ENCODE measurements around the gene ATP8B3. TPM values are rescaled to one million over a fixed set of nuclear protein-coding genes. Genes with fewer than 3 reads are reported as not detected.

Gene ATP8B3
- total RNA-seq, 1 experiment from 2014 or later: 8.7 TPM

DNA sequence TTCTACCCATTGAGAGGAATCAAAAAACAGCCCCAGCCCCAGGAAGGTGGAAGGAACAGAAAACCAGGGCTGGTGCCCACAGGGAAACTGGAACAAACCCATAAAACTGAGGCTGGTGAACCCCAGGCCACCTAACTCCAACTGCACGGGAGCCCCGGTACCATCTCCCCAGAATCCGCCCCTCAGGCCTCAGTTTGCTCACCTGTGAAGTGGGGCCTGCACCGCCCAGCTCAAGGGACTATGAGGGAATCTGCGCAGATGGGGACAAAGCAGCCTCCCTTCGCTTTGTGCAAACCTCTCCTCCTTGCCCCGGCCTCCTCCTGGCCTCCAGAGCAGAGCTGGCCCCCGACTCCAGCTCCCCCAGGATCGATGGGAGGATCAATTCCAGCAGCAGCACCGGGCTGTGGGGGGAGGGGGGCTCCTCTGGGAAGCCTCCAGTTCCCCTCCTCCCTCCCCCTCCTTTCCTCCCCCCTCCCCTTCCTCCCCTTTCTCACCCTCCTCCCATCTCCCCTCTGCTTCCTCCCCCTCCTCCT is 67.9 kb downstream of the ATP8B3 start:
- no peak for DNase-seq (ENCODE audit: low spot score)
- intact Hi-C loops (cut with micrococcal nuclease; ENCODE audit: unreplicated experiment): no loop called here
- Histone ChIP-seq H3K27ac (ENCODE audit: low read depth, low read length, poor library complexity, severe bottlenecking) (no peak overlapping the region), H3K4me3 (ENCODE audit: low read depth, low read length, poor library complexity, severe bottlenecking) (no peak overlapping the region), H3K36me3 (ENCODE audit: insufficient read depth, low read length, poor library complexity, severe bottlenecking) (no peaks in the 10 kb centered on the region), H3K9me3 (ENCODE audit: low read depth, low read length, poor library complexity, severe bottlenecking) (no peaks in the 10 kb centered on the region), H3K4me1 (ENCODE audit: insufficient read depth, low read length, poor library complexity, severe bottlenecking) (peaks cover 10% of the 10 kb centered on the region), H3K27me3 (replicated peaks; ENCODE audit: insufficient read depth, low read depth, low read length, poor library complexity) (peaks cover 44% of the 10 kb centered on the region)
- BruUV-seq (replicated peaks): no TSS peak
- ChIA-PET CTCF (no interaction called here), POLR2A (ENCODE audit: low non-redundant PET) (no interaction called here)
- TF ChIP-seq EZH2 (IDR thresholded peaks at IDR 0.05; ENCODE audit: borderline replicate concordance, low read depth, low read length, poor library complexity, severe bottlenecking): no peak
- TF ChIP-seq, protein P1, sequence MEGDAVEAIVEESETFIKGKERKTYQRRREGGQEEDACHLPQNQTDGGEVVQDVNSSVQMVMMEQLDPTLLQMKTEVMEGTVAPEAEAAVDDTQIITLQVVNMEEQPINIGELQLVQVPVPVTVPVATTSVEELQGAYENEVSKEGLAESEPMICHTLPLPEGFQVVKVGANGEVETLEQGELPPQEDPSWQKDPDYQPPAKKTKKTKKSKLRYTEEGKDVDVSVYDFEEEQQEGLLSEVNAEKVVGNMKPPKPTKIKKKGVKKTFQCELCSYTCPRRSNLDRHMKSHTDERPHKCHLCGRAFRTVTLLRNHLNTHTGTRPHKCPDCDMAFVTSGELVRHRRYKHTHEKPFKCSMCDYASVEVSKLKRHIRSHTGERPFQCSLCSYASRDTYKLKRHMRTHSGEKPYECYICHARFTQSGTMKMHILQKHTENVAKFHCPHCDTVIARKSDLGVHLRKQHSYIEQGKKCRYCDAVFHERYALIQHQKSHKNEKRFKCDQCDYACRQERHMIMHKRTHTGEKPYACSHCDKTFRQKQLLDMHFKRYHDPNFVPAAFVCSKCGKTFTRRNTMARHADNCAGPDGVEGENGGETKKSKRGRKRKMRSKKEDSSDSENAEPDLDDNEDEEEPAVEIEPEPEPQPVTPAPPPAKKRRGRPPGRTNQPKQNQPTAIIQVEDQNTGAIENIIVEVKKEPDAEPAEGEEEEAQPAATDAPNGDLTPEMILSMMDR (conservative IDR thresholded peaks at IDR 0.05; ENCODE audit: low read depth, low read length): no peak

DNA sequence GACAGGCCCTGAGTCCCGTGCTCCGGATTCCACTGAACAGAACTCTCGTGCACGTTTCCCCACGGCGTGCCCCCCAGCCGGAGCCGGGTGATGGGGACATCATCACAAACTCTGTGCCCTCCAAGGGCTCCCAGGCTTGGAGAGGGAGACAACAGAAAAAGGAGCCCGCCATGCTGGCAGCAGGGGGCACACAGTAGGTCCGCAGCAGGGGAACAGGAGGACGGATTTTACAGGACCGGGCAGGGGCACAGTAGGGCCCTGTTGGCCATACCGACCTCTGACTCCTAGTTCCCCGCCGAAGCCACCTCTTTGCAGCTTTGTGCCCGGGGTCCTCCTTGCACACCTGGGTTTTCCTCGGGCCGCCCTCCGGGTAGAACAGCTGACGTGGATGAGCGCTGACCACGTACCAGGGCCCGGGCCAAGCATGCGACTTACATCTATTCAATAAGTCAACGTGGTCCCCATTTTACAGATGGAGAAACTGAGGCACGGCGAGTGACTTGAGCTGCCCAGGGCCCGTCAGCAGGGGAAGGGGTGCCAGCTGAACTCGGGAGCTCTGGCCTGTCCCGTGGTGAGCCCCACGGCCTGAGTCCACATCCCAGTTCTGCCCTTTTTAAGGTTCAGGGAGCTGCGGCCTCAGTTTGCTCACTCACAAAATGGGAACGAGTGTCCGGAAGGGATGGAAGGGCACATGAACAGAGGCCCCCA is 68.9 kb downstream of the ATP8B3 start:
- Histone ChIP-seq H3K27ac (ENCODE audit: low read depth, low read length, poor library complexity, severe bottlenecking) (no peak overlapping the region), H3K4me1 (ENCODE audit: insufficient read depth, low read length, poor library complexity, severe bottlenecking) (peaks cover 10% of the 10 kb centered on the region), H3K9me3 (ENCODE audit: low read depth, low read length, poor library complexity, severe bottlenecking) (no peaks in the 10 kb centered on the region), H3K4me3 (ENCODE audit: low read depth, low read length, poor library complexity, severe bottlenecking) (no peak overlapping the region), H3K27me3 (replicated peaks; ENCODE audit: insufficient read depth, low read depth, low read length, poor library complexity) (peaks cover 34% of the 10 kb centered on the region), H3K36me3 (ENCODE audit: insufficient read depth, low read length, poor library complexity, severe bottlenecking) (no peaks in the 10 kb centered on the region)
- POLR2A ChIA-PET (ENCODE audit: low non-redundant PET): no interaction called here
- CTCF ChIA-PET: no interaction called here
- intact Hi-C loops (cut with micrococcal nuclease; ENCODE audit: unreplicated experiment): no loop called here
- TF ChIP-seq, protein P1 (conservative IDR thresholded peaks at IDR 0.05; ENCODE audit: low read depth, low read length): no peak
- TF ChIP-seq EZH2 (IDR thresholded peaks at IDR 0.05; ENCODE audit: borderline replicate concordance, low read depth, low read length, poor library complexity, severe bottlenecking): no peak
- no peak for DNase-seq (ENCODE audit: low spot score)
- BruUV-seq (replicated peaks): no TSS peak

DNA sequence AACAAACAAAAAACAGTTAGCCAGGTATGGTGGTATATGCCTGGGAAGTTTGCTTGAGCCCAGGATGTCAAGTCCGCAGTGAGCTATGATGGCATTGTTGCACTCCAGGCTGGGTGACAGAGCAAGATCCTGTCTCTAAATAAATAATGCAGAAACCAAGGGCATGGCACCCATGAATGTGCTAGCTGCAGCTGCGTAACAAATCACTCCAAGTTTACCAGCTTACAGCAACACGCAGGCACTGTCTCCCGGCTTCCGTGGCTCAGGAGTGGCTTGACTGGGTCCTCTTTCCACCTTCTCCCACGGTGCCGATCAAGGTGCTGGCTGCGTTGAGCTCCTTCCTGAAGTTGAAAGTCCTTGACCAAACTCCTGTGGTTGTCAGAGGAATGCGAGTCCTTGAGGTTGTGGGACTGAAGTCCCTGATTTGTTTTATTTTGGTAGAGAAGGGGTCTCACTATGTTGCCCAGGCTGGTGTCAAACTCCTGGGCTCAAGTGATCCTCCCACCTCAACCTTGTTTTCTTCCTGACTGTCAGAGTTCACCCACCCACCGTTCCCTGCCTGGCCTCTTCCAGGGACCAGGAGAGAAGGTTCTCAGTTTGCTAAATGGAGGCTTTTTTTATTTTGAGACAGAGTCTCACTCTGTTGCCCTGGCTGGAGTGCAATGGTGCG is 72.0 kb downstream of the ATP8B3 start:
- peaks cover 32% of the 10 kb centered on the region for H3K27me3 ChIP-seq (replicated peaks; ENCODE audit: insufficient read depth, low read depth, low read length, poor library complexity)
- TF ChIP-seq, protein P1 (conservative IDR thresholded peaks at IDR 0.05; ENCODE audit: low read depth, low read length): no peak
- no peak for TF ChIP-seq EZH2 (IDR thresholded peaks at IDR 0.05; ENCODE audit: borderline replicate concordance, low read depth, low read length, poor library complexity, severe bottlenecking)
- no peaks in the 10 kb centered on the region for H3K9me3 ChIP-seq (ENCODE audit: low read depth, low read length, poor library complexity, severe bottlenecking)
- no peak for DNase-seq (ENCODE audit: low spot score)
- intact Hi-C loops (cut with micrococcal nuclease; ENCODE audit: unreplicated experiment): no loop called here
- POLR2A ChIA-PET (ENCODE audit: low non-redundant PET): no interaction called here
- H3K27ac ChIP-seq (ENCODE audit: low read depth, low read length, poor library complexity, severe bottlenecking): no peak overlapping the region
- CTCF ChIA-PET: no interaction called here
- H3K4me1 ChIP-seq (ENCODE audit: insufficient read depth, low read length, poor library complexity, severe bottlenecking): peaks cover 3% of the 10 kb centered on the region
- no peaks in the 10 kb centered on the region for H3K36me3 ChIP-seq (ENCODE audit: insufficient read depth, low read length, poor library complexity, severe bottlenecking)
- no TSS peak for BruUV-seq (replicated peaks)
- H3K4me3 ChIP-seq (ENCODE audit: low read depth, low read length, poor library complexity, severe bottlenecking): no peak overlapping the region
